K562 (cell line): ENCODE data around the gene AP2M1. TPM values are rescaled to one million over a fixed set of nuclear protein-coding genes. Genes with fewer than 3 reads are reported as not detected.

Source experiments
- FOS ChIP-seq: IDR thresholded peaks from 3 replicates; pipeline ENCODE4 v1.6.1; 2011; ENCODE audit not compliant: insufficient read length; ENCODE audit errors: extremely low read depth
- HDAC1 ChIP-seq, 2 experiments: fragments of 450-650 bp; IDR thresholded peaks; 2 replicates each; pipeline ENCODE4 v1.6.1; 2016 to 2017; ENCODE audit warnings: inconsistent platforms in 1 of 2, mild to moderate bottlenecking in 1 of 2, moderate library complexity in 1 of 2
- MXD1 ChIP-seq: fragments of 250-450 bp; sonication (Bioruptor Pico); IDR thresholded peaks from 2 replicates; pipeline ENCODE4 v1.8.0; 2021; ENCODE audit warnings: borderline replicate concordance, mild to moderate bottlenecking, moderate library complexity; ENCODE audit not compliant: poor library complexity, severe bottlenecking
- NEUROD1 ChIP-seq: fragments of 150-350 bp; IDR thresholded peaks from 2 replicates; pipeline ENCODE4 v1.6.1; 2014; ENCODE audit warnings: borderline replicate concordance, low read length, low read depth; ENCODE audit not compliant: partially characterized antibody
- NFRKB ChIP-seq: fragments of 450-650 bp; IDR thresholded peaks from 2 replicates; pipeline ENCODE4 v1.6.1; 2016; ENCODE audit warnings: low read depth
- RBM17 ChIP-seq: fragments of 200-400 bp; formaldehyde crosslinking; IDR thresholded peaks from 2 replicates; pipeline ENCODE4 v1.6.1; 2017; ENCODE audit warnings: low read depth, mild to moderate bottlenecking, low read length, borderline replicate concordance
- SIN3B ChIP-seq: fragments of 450-650 bp; IDR thresholded peaks from 2 replicates; pipeline ENCODE4 v1.6.1; 2017; ENCODE audit warnings: low read depth, mild to moderate bottlenecking, moderate library complexity
- SLC30A9 ChIP-seq: fragments of 250-450 bp; sonication (Bioruptor Pico); IDR thresholded peaks from 2 replicates; pipeline ENCODE4 v1.8.0; 2022; ENCODE audit warnings: mild to moderate bottlenecking, moderate library complexity
- SRSF3 ChIP-seq: fragments of 200-400 bp; formaldehyde crosslinking; IDR thresholded peaks from 2 replicates; pipeline ENCODE4 v1.6.1; 2016; ENCODE audit warnings: mild to moderate bottlenecking, low read length, moderate library complexity; ENCODE audit not compliant: insufficient read depth
- SRSF9 ChIP-seq: fragments of 200-400 bp; formaldehyde crosslinking; IDR thresholded peaks from 2 replicates; pipeline ENCODE4 v1.6.1; 2017; ENCODE audit warnings: low read depth, low read length, borderline replicate concordance
- ZBED1 ChIP-seq: IDR thresholded peaks from 2 replicates; pipeline ENCODE4 v1.6.1; 2014
- ZC3H4 ChIP-seq: sonication (generic); formaldehyde crosslinking; IDR thresholded peaks from 2 replicates; pipeline ENCODE4 v1.9.0; 2021; ENCODE audit warnings: missing genetic modification reagents, borderline replicate concordance
- ZNF143 ChIP-seq: sonication (generic); formaldehyde crosslinking; IDR thresholded peaks from 2 replicates; pipeline ENCODE4 v1.9.0; 2022; ENCODE audit warnings: mild to moderate bottlenecking, missing genetic modification reagents
- polyA plus RNA-seq, 8 experiments: library from polyadenylated mRNA; depleted of rRNA in 4 of 8; stranded (reverse) in 5 of 8; unstranded in 3 of 8; fragments of >200 nt; fragmentation: Nextera tagmentation in 2 of 8; fragmentation: Illumina TruSeq in 1 of 8; extraction: Ambion mirVana in 2 of 8; extraction: Trizol in 1 of 8; gene quantifications; 2 replicates each; pipeline versions ENCODE4 v1.2.1 to v1.2.3, GENCODE V29; 2011 to 2014; ENCODE audit warnings: inconsistent platforms in 1 of 8, missing spikeins in 1 of 8
- total RNA-seq, 7 experiments: library from RNA; depleted of rRNA in 6 of 7; stranded (reverse); fragments of >200 nt in 6 of 7; fragmentation: Illumina TruSeq in 2 of 7; extraction: Trizol in 2 of 7; gene quantifications; 2 replicates each; pipeline versions ENCODE4 v1.2.1 to v1.2.3, GENCODE V29; 2011 to 2021; ENCODE audit warnings: low replicate concordance in 1 of 7
- TF ChIP-seq, protein P1 (sequence below): sonication (generic); formaldehyde crosslinking; IDR thresholded peaks from 2 replicates; pipeline ENCODE4 v1.8.0; 2023; ENCODE audit warnings: mild to moderate bottlenecking, missing genetic modification reagents
- TF ChIP-seq, protein P2 (sequence below), 2 experiments: fragments of 450-650 bp; formaldehyde crosslinking in 1 of 2; IDR thresholded peaks; 2 replicates each; pipeline versions ENCODE4 v1.4.0 to v1.6.1; 2014 to 2020; ENCODE audit warnings: mild to moderate bottlenecking in 2 of 2, borderline replicate concordance in 1 of 2, low read depth in 1 of 2

The AP2M1 gene
- total and polyA plus RNA-seq, 9 of the 15 experiments (the other 6 are each of a cell fraction or from before 2014, with no cell fraction given) = 118 to 505 (median 296) TPM

- TF ChIP-seq RBM17 = no peak
- TF ChIP-seq MXD1 = no peak
- peak; percentile 82 for TF ChIP-seq SIN3B
- 0 out of 2 replicates have a peak, but pooled peaks have one; percentile 51 for TF ChIP-seq ZBED1
- no peak for TF ChIP-seq SRSF9
- peak; percentile 99 for TF ChIP-seq NFRKB
- TF ChIP-seq SRSF3 = no peak
- TF ChIP-seq HDAC1 (IDR thresholded peaks at IDR 0.05) = peak in 1 of 2 experiments; percentile 92; a peak in 2 of 4 replicates
- TF ChIP-seq NEUROD1 = peak; percentile 85
- TF ChIP-seq, protein P1, sequence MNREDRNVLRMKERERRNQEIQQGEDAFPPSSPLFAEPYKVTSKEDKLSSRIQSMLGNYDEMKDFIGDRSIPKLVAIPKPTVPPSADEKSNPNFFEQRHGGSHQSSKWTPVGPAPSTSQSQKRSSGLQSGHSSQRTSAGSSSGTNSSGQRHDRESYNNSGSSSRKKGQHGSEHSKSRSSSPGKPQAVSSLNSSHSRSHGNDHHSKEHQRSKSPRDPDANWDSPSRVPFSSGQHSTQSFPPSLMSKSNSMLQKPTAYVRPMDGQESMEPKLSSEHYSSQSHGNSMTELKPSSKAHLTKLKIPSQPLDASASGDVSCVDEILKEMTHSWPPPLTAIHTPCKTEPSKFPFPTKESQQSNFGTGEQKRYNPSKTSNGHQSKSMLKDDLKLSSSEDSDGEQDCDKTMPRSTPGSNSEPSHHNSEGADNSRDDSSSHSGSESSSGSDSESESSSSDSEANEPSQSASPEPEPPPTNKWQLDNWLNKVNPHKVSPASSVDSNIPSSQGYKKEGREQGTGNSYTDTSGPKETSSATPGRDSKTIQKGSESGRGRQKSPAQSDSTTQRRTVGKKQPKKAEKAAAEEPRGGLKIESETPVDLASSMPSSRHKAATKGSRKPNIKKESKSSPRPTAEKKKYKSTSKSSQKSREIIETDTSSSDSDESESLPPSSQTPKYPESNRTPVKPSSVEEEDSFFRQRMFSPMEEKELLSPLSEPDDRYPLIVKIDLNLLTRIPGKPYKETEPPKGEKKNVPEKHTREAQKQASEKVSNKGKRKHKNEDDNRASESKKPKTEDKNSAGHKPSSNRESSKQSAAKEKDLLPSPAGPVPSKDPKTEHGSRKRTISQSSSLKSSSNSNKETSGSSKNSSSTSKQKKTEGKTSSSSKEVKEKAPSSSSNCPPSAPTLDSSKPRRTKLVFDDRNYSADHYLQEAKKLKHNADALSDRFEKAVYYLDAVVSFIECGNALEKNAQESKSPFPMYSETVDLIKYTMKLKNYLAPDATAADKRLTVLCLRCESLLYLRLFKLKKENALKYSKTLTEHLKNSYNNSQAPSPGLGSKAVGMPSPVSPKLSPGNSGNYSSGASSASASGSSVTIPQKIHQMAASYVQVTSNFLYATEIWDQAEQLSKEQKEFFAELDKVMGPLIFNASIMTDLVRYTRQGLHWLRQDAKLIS (CRISPR knock-in tag) = peak; percentile 90
- 0 out of 2 replicates have a peak, but pooled peaks have one; percentile 56 for TF ChIP-seq ZC3H4 (CRISPR knock-in tag)
- TF ChIP-seq FOS = no peak
- TF ChIP-seq, protein P2, sequence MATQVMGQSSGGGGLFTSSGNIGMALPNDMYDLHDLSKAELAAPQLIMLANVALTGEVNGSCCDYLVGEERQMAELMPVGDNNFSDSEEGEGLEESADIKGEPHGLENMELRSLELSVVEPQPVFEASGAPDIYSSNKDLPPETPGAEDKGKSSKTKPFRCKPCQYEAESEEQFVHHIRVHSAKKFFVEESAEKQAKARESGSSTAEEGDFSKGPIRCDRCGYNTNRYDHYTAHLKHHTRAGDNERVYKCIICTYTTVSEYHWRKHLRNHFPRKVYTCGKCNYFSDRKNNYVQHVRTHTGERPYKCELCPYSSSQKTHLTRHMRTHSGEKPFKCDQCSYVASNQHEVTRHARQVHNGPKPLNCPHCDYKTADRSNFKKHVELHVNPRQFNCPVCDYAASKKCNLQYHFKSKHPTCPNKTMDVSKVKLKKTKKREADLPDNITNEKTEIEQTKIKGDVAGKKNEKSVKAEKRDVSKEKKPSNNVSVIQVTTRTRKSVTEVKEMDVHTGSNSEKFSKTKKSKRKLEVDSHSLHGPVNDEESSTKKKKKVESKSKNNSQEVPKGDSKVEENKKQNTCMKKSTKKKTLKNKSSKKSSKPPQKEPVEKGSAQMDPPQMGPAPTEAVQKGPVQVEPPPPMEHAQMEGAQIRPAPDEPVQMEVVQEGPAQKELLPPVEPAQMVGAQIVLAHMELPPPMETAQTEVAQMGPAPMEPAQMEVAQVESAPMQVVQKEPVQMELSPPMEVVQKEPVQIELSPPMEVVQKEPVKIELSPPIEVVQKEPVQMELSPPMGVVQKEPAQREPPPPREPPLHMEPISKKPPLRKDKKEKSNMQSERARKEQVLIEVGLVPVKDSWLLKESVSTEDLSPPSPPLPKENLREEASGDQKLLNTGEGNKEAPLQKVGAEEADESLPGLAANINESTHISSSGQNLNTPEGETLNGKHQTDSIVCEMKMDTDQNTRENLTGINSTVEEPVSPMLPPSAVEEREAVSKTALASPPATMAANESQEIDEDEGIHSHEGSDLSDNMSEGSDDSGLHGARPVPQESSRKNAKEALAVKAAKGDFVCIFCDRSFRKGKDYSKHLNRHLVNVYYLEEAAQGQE (IDR thresholded peaks at IDR 0.05; ENCODE audit: borderline replicate concordance) = no peak
- TF ChIP-seq, protein P2 (CRISPR knock-in tag; IDR thresholded peaks at IDR 0.05; ENCODE audit: low read depth) = no peak
- no peak for TF ChIP-seq SLC30A9 (CRISPR knock-in tag)
- TF ChIP-seq ZNF143 = peak; percentile 57; the same call in 1 of the 2 replicates
These were observed 39.3 kb upstream of the AP2M1 start, which contains the start of gene EIF2B5 (continued) for GRCh38 chr3:184135149-184135910.
